ENCODE results near the gene LRCH1. TPM values are rescaled to one million over a fixed set of nuclear protein-coding genes. Genes with fewer than 3 reads are reported as not detected.

The LRCH1 gene, protein sequence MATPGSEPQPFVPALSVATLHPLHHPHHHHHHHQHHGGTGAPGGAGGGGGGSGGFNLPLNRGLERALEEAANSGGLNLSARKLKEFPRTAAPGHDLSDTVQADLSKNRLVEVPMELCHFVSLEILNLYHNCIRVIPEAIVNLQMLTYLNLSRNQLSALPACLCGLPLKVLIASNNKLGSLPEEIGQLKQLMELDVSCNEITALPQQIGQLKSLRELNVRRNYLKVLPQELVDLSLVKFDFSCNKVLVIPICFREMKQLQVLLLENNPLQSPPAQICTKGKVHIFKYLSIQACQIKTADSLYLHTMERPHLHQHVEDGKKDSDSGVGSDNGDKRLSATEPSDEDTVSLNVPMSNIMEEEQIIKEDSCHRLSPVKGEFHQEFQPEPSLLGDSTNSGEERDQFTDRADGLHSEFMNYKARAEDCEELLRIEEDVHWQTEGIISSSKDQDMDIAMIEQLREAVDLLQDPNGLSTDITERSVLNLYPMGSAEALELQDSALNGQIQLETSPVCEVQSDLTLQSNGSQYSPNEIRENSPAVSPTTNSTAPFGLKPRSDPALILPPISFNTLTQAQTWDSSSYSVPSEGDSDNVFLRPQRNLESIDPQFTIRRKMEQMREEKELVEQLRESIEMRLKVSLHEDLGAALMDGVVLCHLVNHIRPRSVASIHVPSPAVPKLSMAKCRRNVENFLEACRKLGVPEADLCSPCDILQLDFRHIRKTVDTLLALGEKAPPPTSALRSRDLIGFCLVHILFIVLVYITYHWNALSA
- 10 to 100 TPM; 16.8 to 17.3 TPM for total RNA-seq

DNA sequence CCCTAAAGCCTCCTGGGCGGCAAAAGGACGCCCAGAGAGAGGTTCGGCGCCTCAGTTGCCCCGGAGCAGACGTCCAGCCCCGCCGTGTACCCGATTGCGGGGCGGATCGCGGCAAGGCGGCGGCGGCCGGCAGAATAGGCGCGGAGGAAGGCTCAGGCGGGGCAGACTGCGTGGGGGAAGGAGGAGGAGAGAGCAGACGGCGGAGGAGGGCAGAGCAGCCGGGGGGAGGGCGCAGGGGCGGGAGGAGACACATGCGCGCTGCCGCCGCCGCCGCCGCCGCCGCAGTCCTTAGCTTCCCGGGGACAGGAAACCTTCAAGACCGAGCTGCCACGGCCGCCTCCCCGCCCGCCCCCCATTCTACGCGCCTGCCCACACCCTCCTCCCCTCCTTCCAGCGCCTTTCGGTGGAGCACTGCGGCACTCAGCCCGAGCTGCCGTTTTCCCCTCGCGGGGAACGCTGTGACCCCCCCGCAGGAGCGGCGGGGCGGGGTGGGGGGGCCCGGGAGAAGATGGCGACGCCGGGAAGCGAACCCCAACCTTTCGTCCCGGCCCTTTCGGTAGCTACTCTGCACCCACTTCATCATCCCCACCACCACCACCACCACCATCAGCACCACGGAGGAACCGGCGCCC, at the start of gene LRCH1:
LRCH1 (plus strand) TSS at position 282 of the 632 bp plus-strand sequence; CDS start at position 509, 227 bp downstream.

DNA sequence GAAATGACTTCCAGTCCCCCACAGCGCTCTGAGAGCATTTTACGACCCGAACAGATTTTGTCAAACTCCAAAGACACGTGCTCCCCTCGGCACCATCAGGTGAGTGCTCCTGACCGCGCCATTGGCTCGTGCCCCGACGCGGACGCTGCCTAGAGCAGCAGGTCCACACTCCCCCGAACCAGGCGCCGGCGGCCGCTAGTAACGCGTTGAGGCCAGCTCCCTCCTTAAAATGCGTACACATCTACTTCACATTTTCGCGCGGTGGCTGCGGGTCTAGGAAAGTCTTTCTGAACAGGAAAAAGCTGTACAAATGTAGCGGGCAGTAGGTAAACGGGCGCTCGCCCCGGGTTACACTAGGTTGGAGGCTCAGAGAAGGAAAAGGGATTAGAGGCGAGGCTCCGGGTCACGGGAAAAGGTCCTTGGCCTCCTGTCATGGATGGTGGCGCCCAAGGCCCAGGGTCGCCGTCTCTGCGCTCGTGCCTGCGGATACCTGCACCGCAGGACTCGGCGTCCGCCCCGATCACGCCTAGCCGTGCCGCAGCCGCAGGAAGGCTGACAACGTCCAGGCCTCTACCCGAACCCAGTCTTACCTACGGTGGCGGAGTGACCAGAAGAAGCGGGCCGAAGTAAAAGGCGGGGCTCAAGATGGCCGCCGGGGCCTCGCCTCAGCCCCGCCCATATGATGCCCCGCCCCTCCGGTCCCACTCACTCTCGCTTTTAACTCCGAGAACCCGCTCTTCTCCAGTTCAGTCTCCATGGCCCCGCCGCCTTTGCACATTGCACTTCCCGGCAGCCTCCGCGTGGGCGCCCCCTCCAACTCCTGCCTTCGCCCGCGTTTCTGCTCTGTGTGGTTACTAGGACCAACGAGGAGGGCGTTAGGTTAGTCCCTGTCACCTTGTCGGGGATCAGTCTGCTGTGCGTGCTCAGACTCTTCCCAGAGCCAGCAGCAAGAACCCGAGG, 243.8 kb downstream of the LRCH1 start, which contains the start of gene ESD:
ESD (minus strand) TSS at position 647 of the 960 bp plus-strand sequence. CDS start 5,748 bp downstream, outside the sequence.

Other genes with a start within 250 kb of the LRCH1 start
- under 1 TPM in 1 of 2 experiments, not detected in 1; 0.17 TPM for gene RUBCNL, start 165.9 kb upstream of the LRCH1 start, total RNA-seq
- 10 to 100 TPM; 97.8 to 98.0 TPM for gene ESD, start 244.0 kb downstream of the LRCH1 start, total RNA-seq

Data from activated naive CD4-positive, alpha-beta T cell treated with anti-CD3 and anti-CD28 coated beads, Interleukin-2, amount 10 ng/mL, durations not matched to agents 5 hours and 36 hours (primary cell).